Gastroesophageal sphincter (tissue), 4 donors: Measurements from ENCODE around the gene PLXDC1. TPM values are rescaled to one million over a fixed set of nuclear protein-coding genes. Genes with fewer than 3 reads are reported as not detected.
A peak's percentile ranks its signal among the peaks of the same experiment; 100 is the strongest.

Source experiments
- ATAC-seq: fragments of 150-250 bp; one replicate; pipeline ENCODE4 v1.9.1; 2016; ENCODE audit warnings: mild to moderate bottlenecking, moderate library complexity
- H3K27ac ChIP-seq, 4 donors: fragments of 200-600 bp; sonication (generic) in 3 of 4; 1 replicate in 3 of 4; 2 replicates in 1 of 4; pipeline ENCODE4 v1.5.1; 2016 to 2019
- H3K27me3 ChIP-seq: fragments of 200-600 bp; sonication (generic); one replicate; pipeline ENCODE4 v1.5.1; 2019
- H3K36me3 ChIP-seq, 2 donors: fragments of 200-600 bp; sonication (generic); one replicate each; pipeline ENCODE4 v1.5.1; 2019; ENCODE audit warnings: control low read depth in 1 of 2
- H3K4me1 ChIP-seq, 3 donors: fragments of 200-600 bp; sonication (generic); 1 replicate in 2 of 3; 2 replicates in 1 of 3; pipeline ENCODE4 v1.5.1; 2016 to 2019; ENCODE audit warnings: control low read depth in 2 of 3
- H3K4me3 ChIP-seq, 2 donors: fragments of 200-600 bp; sonication (generic); one replicate each; pipeline ENCODE4 v1.5.1; 2019; ENCODE audit warnings: mild to moderate bottlenecking in 1 of 2, moderate library complexity in 1 of 2
- H3K9me3 ChIP-seq, 3 donors: fragments of 200-600 bp; sonication (generic); one replicate each; pipeline ENCODE4 v1.5.1; 2017 to 2019; ENCODE audit warnings: control low read depth in 2 of 3
- CTCF ChIP-seq, 4 experiments: fragments of 200-600 bp in 2 of 4; fragments of 450-650 bp in 2 of 4; sonication (generic) in 1 of 4; IDR thresholded peaks; one replicate each; pipeline ENCODE4 v1.5.1; 2017 to 2019; ENCODE audit warnings: antibody characterized with exemption in 4 of 4, mild to moderate bottlenecking in 2 of 4, moderate library complexity in 2 of 4
- EP300 ChIP-seq: sonication (generic); formaldehyde crosslinking; IDR thresholded peaks from one replicate; pipeline ENCODE4 v1.6.1; 2017; ENCODE audit warnings: antibody characterized with exemption, mild to moderate bottlenecking
- POLR2A ChIP-seq, 2 donors: fragments of 450-650 bp; IDR thresholded peaks; one replicate each; pipeline ENCODE4 v1.6.1; 2017; ENCODE audit warnings: antibody characterized with exemption in 2 of 2, mild to moderate bottlenecking in 2 of 2, moderate library complexity in 1 of 2
- POLR2AphosphoS5 ChIP-seq: sonication (generic); formaldehyde crosslinking; IDR thresholded peaks from one replicate; pipeline ENCODE4 v1.6.1; 2017; ENCODE audit warnings: antibody characterized with exemption
- WGBS, 2 donors: methylation state at CpG; one replicate each; pipeline ENCODE4 v1.1.5; 2018; ENCODE audit warnings: low coverage in 1 of 2; 5-methylcytosine and 5-hydroxymethylcytosine counted together
- total RNA-seq, 4 donors: library from RNA; depleted of rRNA; stranded (reverse); fragments of >200 nt; gene quantifications; one replicate each; pipeline ENCODE4 v1.1.0, GENCODE V29; 2016

PLXDC1 gene
- total RNA-seq, 4 donors from 2014 or later: 5.5 to 21.6 (median 17.4) TPM

- peaks cover 0 to 4% (median 0%) of the 10 kb centered on the region in 3 donors for H3K9me3 ChIP-seq
- no peaks in the 10 kb centered on the region for H3K36me3 ChIP-seq
- H3K4me1 ChIP-seq: peaks cover 0 to 39% (median 9%) of the 10 kb centered on the region in 3 donors
- ATAC-seq: no peak
- H3K4me3 ChIP-seq: no peak overlapping the region
- peaks cover 4% of the 10 kb centered on the region for H3K27me3 ChIP-seq
- 21 to 28% methylated on average over 2 of the region's 2 CpGs for WGBS, 2 donors
- H3K27ac ChIP-seq: no peak overlapping the region
- TF ChIP-seq EP300: no peak
- TF ChIP-seq POLR2A (IDR thresholded peaks at IDR 0.05): no peak
These were observed 16.0 kb upstream of the PLXDC1 start for GRCh38 chr17:39167476-39167875.

GRCh38 chr17:39166437-39167335, 15.2 kb upstream of the PLXDC1 start:
- TF ChIP-seq POLR2A (IDR thresholded peaks at IDR 0.05) (no peak), CTCF (IDR thresholded peaks at IDR 0.05) (no peak), POLR2AphosphoS5 (no peak), EP300 (no peak)
- ATAC-seq: no peak
- peaks cover 0 to 39% (median 9%) of the 10 kb centered on the region in 3 donors for H3K4me1 ChIP-seq
- peaks cover 3% of the 10 kb centered on the region for H3K27me3 ChIP-seq
- H3K36me3 ChIP-seq: no peaks in the 10 kb centered on the region
- 46 to 83% methylated on average over 3 to 5 of the region's 7 CpGs for WGBS, 2 donors
- no peak overlapping the region for H3K27ac ChIP-seq
- peaks cover 0 to 4% (median 0%) of the 10 kb centered on the region in 3 donors for H3K9me3 ChIP-seq
- H3K4me3 ChIP-seq: no peak overlapping the region

- no peak for ATAC-seq
- TF ChIP-seq POLR2AphosphoS5 (no peak), EP300 (no peak), CTCF (IDR thresholded peaks at IDR 0.05) (no peak), POLR2A (IDR thresholded peaks at IDR 0.05) (no peak)
- Histone ChIP-seq H3K4me1 (peaks cover 0 to 39% (median 9%) of the 10 kb centered on the region in 3 donors), H3K27ac (peak within 1 kb of the TSS in 3 of 4 donors; percentile 48 to 51 (median 49)), H3K27me3 (no peaks in the 10 kb centered on the region), H3K9me3 (peaks cover 0 to 4% (median 0%) of the 10 kb centered on the region in 3 donors), H3K36me3 (no peaks in the 10 kb centered on the region), H3K4me3 (peak within 1 kb of the TSS; percentile 25 to 58)
- no CpG with 5 or more reads among the region's 17 CpGs for WGBS, 2 donors
These were observed 14.5 kb upstream of the PLXDC1 start, which contains the start of gene ARL5C for GRCh38 chr17:39165841-39166349. Gene ARL5C, minus strand, starts transcription at chr17:39166161. Its CDS starts 401 bp downstream, at chr17:39165760.

- peak overlapping the region; percentile 25 to 58 for H3K4me3 ChIP-seq
- TF ChIP-seq CTCF (IDR thresholded peaks at IDR 0.05) (no peak), POLR2A (IDR thresholded peaks at IDR 0.05) (no peak), POLR2AphosphoS5 (no peak), EP300 (no peak)
- peaks cover 0 to 4% (median 0%) of the 10 kb centered on the region in 3 donors for H3K9me3 ChIP-seq
- H3K36me3 ChIP-seq: no peaks in the 10 kb centered on the region
- H3K27ac ChIP-seq: peak overlapping the region in 3 of 4 donors; percentile 48 to 51 (median 49)
- WGBS, 2 donors: no CpG with 5 or more reads among the region's 51 CpGs
- peak; percentile 17 for ATAC-seq
- H3K27me3 ChIP-seq: no peaks in the 10 kb centered on the region
- H3K4me1 ChIP-seq: peaks cover 0 to 39% (median 9%) of the 10 kb centered on the region in 3 donors
These were observed 13.9 kb upstream of the PLXDC1 start for GRCh38 chr17:39165178-39165840.

- Histone ChIP-seq H3K27ac (peak overlapping the region in 3 of 4 donors; percentile 48 to 51 (median 49)), H3K36me3 (no peaks in the 10 kb centered on the region), H3K27me3 (no peaks in the 10 kb centered on the region), H3K4me3 (peak overlapping the region; percentile 25 to 58), H3K9me3 (peaks cover 0 to 4% (median 0%) of the 10 kb centered on the region in 3 donors), H3K4me1 (peaks cover 0 to 39% (median 9%) of the 10 kb centered on the region in 3 donors)
- ATAC-seq: peak; percentile 97
- no peak for TF ChIP-seq EP300
- peak in 3 of 4 experiments; percentile 80 to 91 (median 83) for TF ChIP-seq CTCF (IDR thresholded peaks at IDR 0.05)
- WGBS, 2 donors: 0% methylated on average over 3 to 7 of the region's 15 CpGs
These were observed 13.3 kb upstream of the PLXDC1 start for GRCh38 chr17:39164675-39165143.
